HEK293 (cell line): ENCODE data around the gene LRP1.

Experiments used
- KLF9 ChIP-seq: fragments of 450-650 bp; formaldehyde crosslinking; IDR thresholded peaks from 2 replicates; pipeline ENCODE4 v1.5.1; 2016; ENCODE audit warnings: missing biosample characterization, missing genetic modification characterization, low read depth
- WT1 ChIP-seq: fragments of 450-650 bp; formaldehyde crosslinking; IDR thresholded peaks from 2 replicates; pipeline ENCODE4 v1.5.1; 2016; ENCODE audit warnings: missing biosample characterization, missing genetic modification characterization
- ZBTB1 ChIP-seq: fragments of 450-650 bp; formaldehyde crosslinking; IDR thresholded peaks from 2 replicates; pipeline ENCODE4 v1.5.1; 2016; ENCODE audit warnings: missing biosample characterization, missing genetic modification characterization
- ZNF121 ChIP-seq: fragments of 450-650 bp; formaldehyde crosslinking; IDR thresholded peaks from 2 replicates; pipeline ENCODE4 v1.5.1; 2016; ENCODE audit warnings: missing biosample characterization, missing genetic modification characterization
- ZNF311 ChIP-seq: fragments of 450-650 bp; formaldehyde crosslinking; IDR thresholded peaks from 2 replicates; pipeline ENCODE4 v1.5.1; 2017; ENCODE audit warnings: missing biosample characterization, missing genetic modification characterization, borderline replicate concordance
- ZNF785 ChIP-seq: fragments of 450-650 bp; formaldehyde crosslinking; IDR thresholded peaks from 2 replicates; pipeline ENCODE4 v1.5.1; 2016; ENCODE audit warnings: missing biosample characterization, missing genetic modification characterization
- TF ChIP-seq, protein P1 (sequence below): fragments of 450-650 bp; formaldehyde crosslinking; IDR thresholded peaks from 2 replicates; pipeline ENCODE4 v1.5.1; 2017; ENCODE audit warnings: missing biosample characterization, missing genetic modification characterization
- TF ChIP-seq, protein P2 (sequence below): fragments of 450-650 bp; formaldehyde crosslinking; IDR thresholded peaks from 2 replicates; pipeline ENCODE4 v1.5.1; 2016; ENCODE audit warnings: missing biosample characterization, missing genetic modification characterization
- TF ChIP-seq, protein P3 (sequence below): fragments of 450-650 bp; IDR thresholded peaks from 2 replicates; pipeline ENCODE4 v1.5.1; 2018; ENCODE audit warnings: missing biosample characterization, missing genetic modification characterization
- TF ChIP-seq, protein P4 (sequence below): fragments of 450-650 bp; formaldehyde crosslinking; IDR thresholded peaks from 2 replicates; pipeline ENCODE4 v1.5.1; 2016; ENCODE audit warnings: missing biosample characterization, missing genetic modification characterization

DNA sequence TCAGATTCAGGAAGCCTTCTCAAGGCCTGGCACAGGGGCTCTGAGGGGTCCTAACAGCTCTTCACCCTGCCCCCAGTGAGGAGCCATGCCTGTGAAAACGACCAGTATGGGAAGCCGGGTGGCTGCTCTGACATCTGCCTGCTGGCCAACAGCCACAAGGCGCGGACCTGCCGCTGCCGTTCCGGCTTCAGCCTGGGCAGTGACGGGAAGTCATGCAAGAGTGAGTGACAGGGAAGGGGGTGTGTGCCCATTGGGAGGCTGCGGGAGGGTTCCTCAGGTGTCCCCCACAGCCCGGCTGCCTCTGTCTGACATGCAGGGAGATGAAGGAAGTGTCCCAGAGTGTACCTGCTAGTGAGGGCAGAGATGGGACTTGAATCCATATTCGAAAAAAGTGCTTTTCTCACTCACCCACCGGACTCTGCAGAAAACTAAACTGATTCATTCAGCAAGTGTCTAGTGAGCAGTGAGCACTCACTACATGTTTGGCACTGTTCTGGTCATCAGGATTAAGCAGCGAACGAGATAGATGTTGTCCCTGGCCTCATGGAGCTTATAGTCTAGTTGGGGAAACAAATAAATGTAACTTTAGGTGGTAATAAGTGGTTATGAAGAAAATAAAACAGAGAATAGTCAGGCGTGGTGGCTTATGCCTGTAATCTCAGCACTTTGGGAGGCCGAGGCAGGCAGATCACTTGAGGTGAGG is 28.6 kb downstream of the LRP1 start:
- TF ChIP-seq, protein P1, sequence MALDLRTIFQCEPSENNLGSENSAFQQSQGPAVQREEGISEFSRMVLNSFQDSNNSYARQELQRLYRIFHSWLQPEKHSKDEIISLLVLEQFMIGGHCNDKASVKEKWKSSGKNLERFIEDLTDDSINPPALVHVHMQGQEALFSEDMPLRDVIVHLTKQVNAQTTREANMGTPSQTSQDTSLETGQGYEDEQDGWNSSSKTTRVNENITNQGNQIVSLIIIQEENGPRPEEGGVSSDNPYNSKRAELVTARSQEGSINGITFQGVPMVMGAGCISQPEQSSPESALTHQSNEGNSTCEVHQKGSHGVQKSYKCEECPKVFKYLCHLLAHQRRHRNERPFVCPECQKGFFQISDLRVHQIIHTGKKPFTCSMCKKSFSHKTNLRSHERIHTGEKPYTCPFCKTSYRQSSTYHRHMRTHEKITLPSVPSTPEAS (tag by site-specific recombination), result no peak
- TF ChIP-seq, protein P2, sequence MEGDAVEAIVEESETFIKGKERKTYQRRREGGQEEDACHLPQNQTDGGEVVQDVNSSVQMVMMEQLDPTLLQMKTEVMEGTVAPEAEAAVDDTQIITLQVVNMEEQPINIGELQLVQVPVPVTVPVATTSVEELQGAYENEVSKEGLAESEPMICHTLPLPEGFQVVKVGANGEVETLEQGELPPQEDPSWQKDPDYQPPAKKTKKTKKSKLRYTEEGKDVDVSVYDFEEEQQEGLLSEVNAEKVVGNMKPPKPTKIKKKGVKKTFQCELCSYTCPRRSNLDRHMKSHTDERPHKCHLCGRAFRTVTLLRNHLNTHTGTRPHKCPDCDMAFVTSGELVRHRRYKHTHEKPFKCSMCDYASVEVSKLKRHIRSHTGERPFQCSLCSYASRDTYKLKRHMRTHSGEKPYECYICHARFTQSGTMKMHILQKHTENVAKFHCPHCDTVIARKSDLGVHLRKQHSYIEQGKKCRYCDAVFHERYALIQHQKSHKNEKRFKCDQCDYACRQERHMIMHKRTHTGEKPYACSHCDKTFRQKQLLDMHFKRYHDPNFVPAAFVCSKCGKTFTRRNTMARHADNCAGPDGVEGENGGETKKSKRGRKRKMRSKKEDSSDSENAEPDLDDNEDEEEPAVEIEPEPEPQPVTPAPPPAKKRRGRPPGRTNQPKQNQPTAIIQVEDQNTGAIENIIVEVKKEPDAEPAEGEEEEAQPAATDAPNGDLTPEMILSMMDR (tag by site-specific recombination), result no peak
- TF ChIP-seq, protein P3, sequence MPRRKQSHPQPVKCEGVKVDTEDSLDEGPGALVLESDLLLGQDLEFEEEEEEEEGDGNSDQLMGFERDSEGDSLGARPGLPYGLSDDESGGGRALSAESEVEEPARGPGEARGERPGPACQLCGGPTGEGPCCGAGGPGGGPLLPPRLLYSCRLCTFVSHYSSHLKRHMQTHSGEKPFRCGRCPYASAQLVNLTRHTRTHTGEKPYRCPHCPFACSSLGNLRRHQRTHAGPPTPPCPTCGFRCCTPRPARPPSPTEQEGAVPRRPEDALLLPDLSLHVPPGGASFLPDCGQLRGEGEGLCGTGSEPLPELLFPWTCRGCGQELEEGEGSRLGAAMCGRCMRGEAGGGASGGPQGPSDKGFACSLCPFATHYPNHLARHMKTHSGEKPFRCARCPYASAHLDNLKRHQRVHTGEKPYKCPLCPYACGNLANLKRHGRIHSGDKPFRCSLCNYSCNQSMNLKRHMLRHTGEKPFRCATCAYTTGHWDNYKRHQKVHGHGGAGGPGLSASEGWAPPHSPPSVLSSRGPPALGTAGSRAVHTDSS, result no peak
- TF ChIP-seq, protein P4, sequence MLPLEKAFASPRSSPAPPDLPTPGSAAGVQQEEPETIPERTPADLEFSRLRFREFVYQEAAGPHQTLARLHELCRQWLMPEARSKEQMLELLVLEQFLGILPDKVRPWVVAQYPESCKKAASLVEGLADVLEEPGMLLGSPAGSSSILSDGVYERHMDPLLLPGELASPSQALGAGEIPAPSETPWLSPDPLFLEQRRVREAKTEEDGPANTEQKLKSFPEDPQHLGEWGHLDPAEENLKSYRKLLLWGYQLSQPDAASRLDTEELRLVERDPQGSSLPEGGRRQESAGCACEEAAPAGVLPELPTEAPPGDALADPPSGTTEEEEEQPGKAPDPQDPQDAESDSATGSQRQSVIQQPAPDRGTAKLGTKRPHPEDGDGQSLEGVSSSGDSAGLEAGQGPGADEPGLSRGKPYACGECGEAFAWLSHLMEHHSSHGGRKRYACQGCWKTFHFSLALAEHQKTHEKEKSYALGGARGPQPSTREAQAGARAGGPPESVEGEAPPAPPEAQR (tag by site-specific recombination), result no peak
- TF ChIP-seq ZBTB1 (tag by site-specific recombination) (no peak), ZNF785 (no peak), KLF9 (tag by site-specific recombination) (no peak), ZNF311 (tag by site-specific recombination) (no peak), ZNF121 (tag by site-specific recombination) (no peak), WT1 (tag by site-specific recombination) (no peak)
